HepG2 (cell line): ENCODE data around the gene GRAMD1A. TPM values are rescaled to one million over a fixed set of nuclear protein-coding genes. Genes with fewer than 3 reads are reported as not detected.

Experiments
- AKAP8 ChIP-seq: sonication (generic); formaldehyde crosslinking; IDR thresholded peaks from 2 replicates; pipeline ENCODE4 v1.5.1; 2020; ENCODE audit warnings: mild to moderate bottlenecking, missing genetic modification reagents
- ARNTL ChIP-seq: sonication (generic); formaldehyde crosslinking; IDR thresholded peaks from 2 replicates; pipeline ENCODE4 v1.4.0; 2020; ENCODE audit warnings: mild to moderate bottlenecking, missing genetic modification reagents
- CBFB ChIP-seq: sonication (generic); formaldehyde crosslinking; IDR thresholded peaks from 2 replicates; pipeline ENCODE4 v1.4.0; 2020; ENCODE audit warnings: missing genetic modification reagents
- CREBL2 ChIP-seq: sonication (generic); formaldehyde crosslinking; IDR thresholded peaks from 2 replicates; pipeline ENCODE4 v1.8.1; 2023; ENCODE audit warnings: missing genetic modification reagents, mild to moderate bottlenecking, borderline replicate concordance
- KDM3A ChIP-seq: IDR thresholded peaks from 2 replicates; pipeline ENCODE4 v1.6.1; 2018; ENCODE audit warnings: low read depth, missing compliant biosample characterization
- MEIS1 ChIP-seq: sonication (generic); formaldehyde crosslinking; IDR thresholded peaks from 2 replicates; pipeline ENCODE4 v1.9.0; 2021; ENCODE audit warnings: mild to moderate bottlenecking, missing genetic modification reagents, moderate library complexity, borderline replicate concordance
- NBN ChIP-seq: fragments of 450-650 bp; conservative IDR thresholded peaks from 2 replicates; pipeline ENCODE4 v1.6.1; 2017
- NFYB ChIP-seq: sonication (generic); formaldehyde crosslinking; IDR thresholded peaks from 2 replicates; pipeline ENCODE4 v1.4.0; 2020; ENCODE audit warnings: missing genetic modification reagents
- NR1H2 ChIP-seq: sonication (generic); formaldehyde crosslinking; IDR thresholded peaks from 2 replicates; pipeline ENCODE4 v1.8.1; 2022; ENCODE audit warnings: low read depth, missing genetic modification reagents, borderline replicate concordance
- NR2C2 ChIP-seq: sonication (generic); formaldehyde crosslinking; IDR thresholded peaks from 2 replicates; pipeline ENCODE4 v1.4.0; 2020; ENCODE audit warnings: missing genetic modification reagents, mild to moderate bottlenecking, moderate library complexity, borderline replicate concordance
- PTBP1 ChIP-seq: fragments of 200-400 bp; formaldehyde crosslinking; IDR thresholded peaks from 2 replicates; pipeline ENCODE4 v1.6.1; 2018; ENCODE audit warnings: low read length, low read depth; ENCODE audit not compliant: poor library complexity, severe bottlenecking
- SALL2 ChIP-seq: sonication (generic); formaldehyde crosslinking; IDR thresholded peaks from 2 replicates; pipeline ENCODE4 v1.8.1; 2023; ENCODE audit warnings: mild to moderate bottlenecking, missing genetic modification reagents, inconsistent platforms
- SAP130 ChIP-seq: IDR thresholded peaks from 2 replicates; pipeline ENCODE4 v1.6.1; 2016; ENCODE audit warnings: low read depth
- TCF12 ChIP-seq, 2 experiments: fragments of 450-650 bp in 1 of 2; sonication (generic) in 1 of 2; formaldehyde crosslinking in 1 of 2; IDR thresholded peaks; 2 replicates each; pipeline versions ENCODE4 v1.6.1 to v1.8.0; 2017 to 2022; ENCODE audit warnings: antibody characterized with exemption in 1 of 2, mild to moderate bottlenecking in 1 of 2, missing genetic modification reagents in 1 of 2, moderate library complexity in 1 of 2
- TCF7 ChIP-seq: sonication (generic); IDR thresholded peaks from 2 replicates; pipeline ENCODE4 v1.6.1; 2016; ENCODE audit warnings: antibody characterized with exemption, low read depth
- ZBTB2 ChIP-seq: sonication (generic); formaldehyde crosslinking; IDR thresholded peaks from 2 replicates; pipeline ENCODE4 v1.8.0; 2022; ENCODE audit warnings: low read depth, missing genetic modification reagents
- ZGPAT ChIP-seq: IDR thresholded peaks from 2 replicates; pipeline ENCODE4 v1.6.1; 2016; ENCODE audit warnings: mild to moderate bottlenecking
- ZNF138 ChIP-seq: sonication (generic); formaldehyde crosslinking; IDR thresholded peaks from 2 replicates; pipeline ENCODE4 v1.5.0; 2020; ENCODE audit warnings: mild to moderate bottlenecking, low read depth, missing genetic modification reagents
- ZNF232 ChIP-seq: sonication (generic); formaldehyde crosslinking; IDR thresholded peaks from 2 replicates; pipeline ENCODE4 v1.4.0; 2020; ENCODE audit warnings: missing genetic modification reagents, borderline replicate concordance
- ZNF446 ChIP-seq: sonication (generic); formaldehyde crosslinking; IDR thresholded peaks from 2 replicates; pipeline ENCODE4 v1.5.0; 2020; ENCODE audit warnings: mild to moderate bottlenecking, missing genetic modification reagents
- ZNF615 ChIP-seq: sonication (generic); formaldehyde crosslinking; IDR thresholded peaks from 2 replicates; pipeline ENCODE4 v1.5.0; 2020; ENCODE audit warnings: mild to moderate bottlenecking, missing genetic modification reagents, borderline replicate concordance
- ZSCAN29 ChIP-seq: sonication (generic); formaldehyde crosslinking; conservative IDR thresholded peaks from 2 replicates; pipeline ENCODE4 v1.4.0; 2020; ENCODE audit warnings: mild to moderate bottlenecking, missing genetic modification reagents
- ZSCAN31 ChIP-seq: sonication (generic); formaldehyde crosslinking; IDR thresholded peaks from 2 replicates; pipeline ENCODE4 v1.5.0; 2020; ENCODE audit warnings: low read depth, mild to moderate bottlenecking, missing genetic modification reagents
- ZSCAN9 ChIP-seq: IDR thresholded peaks from 2 replicates; pipeline ENCODE4 v1.6.1; 2016; ENCODE audit warnings: borderline replicate concordance
- polyA plus RNA-seq, 8 experiments: library from polyadenylated mRNA; depleted of rRNA in 3 of 8; stranded (reverse) in 7 of 8; unstranded in 1 of 8; fragments of >200 nt; fragmentation: Illumina TruSeq in 4 of 8; extraction: Trizol in 4 of 8; gene quantifications; 2 replicates each; pipeline versions ENCODE4 v1.2.1 to v1.2.3, GENCODE V29; 2011 to 2016; ENCODE audit warnings: low read depth in 4 of 8, missing spikeins in 1 of 8, mixed read lengths in 1 of 8; ENCODE audit not compliant: insufficient read depth in 1 of 8
- total RNA-seq, 5 experiments: library from RNA; depleted of rRNA; stranded (reverse); fragments of >200 nt; fragmentation: Illumina TruSeq; extraction: Trizol; gene quantifications; 2 replicates each; pipeline ENCODE4 v1.2.3, GENCODE V29; 2016; ENCODE audit warnings: low read depth in 1 of 5
- TF ChIP-seq, protein P1 (sequence below): fragments of 450-650 bp; IDR thresholded peaks from 2 replicates; pipeline ENCODE4 v1.6.1; 2017

The GRAMD1A gene
- total and polyA plus RNA-seq, 2 of the 13 experiments (the other 11 are each of a cell fraction or from before 2014, with no cell fraction given) = 14.7 to 181 TPM

DNA sequence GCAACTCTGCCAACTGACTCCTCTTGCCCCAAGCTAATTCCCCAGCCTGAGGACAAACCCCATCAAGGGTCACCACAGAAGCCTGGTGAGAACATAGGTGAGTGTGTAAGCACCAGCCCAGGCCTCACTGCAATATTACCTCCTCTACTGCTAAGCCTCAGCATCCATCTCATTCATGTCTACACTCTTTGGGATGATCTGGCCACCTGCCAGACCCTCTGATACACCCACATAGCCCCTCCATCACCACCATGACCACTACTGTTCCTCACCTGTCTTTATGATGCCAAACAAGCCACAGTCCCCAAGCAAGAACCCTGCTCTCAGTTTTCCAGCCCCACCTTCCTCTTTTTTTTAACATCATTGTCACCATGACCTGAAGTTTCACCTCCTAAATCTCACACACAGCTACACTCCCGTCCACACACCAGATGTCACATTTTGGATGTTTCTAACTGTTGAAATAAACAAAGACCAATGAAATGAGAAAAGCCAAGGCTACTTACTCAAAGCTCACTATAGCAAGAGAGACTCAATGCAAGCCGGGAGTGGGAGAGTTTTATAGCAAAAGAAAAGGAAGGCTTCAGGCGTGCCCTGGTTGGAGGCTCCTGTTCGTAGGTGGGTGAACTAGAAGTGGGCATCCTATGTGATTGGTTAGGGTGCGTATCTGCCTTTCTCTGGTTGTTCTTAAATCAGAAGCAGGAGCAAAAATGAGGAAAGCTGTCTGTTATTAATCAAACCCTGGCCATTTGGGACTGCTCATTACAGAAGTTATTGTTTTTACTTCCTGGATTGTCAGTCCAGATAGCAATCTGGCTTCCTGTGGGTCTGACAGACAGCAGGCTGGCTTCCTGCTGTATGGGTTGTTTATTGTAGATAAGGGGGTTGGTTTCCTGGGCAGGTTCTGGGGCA is 38.1 kb upstream of the GRAMD1A start (continued):
- TF ChIP-seq NR1H2 (CRISPR knock-in tag) = no peak
- TF ChIP-seq CBFB (CRISPR knock-in tag) = no peak
- TF ChIP-seq TCF12 (IDR thresholded peaks at IDR 0.05) = no peak
- no peak for TF ChIP-seq TCF12 (CRISPR knock-in tag; IDR thresholded peaks at IDR 0.05)
- TF ChIP-seq NR2C2 (CRISPR knock-in tag) = 0 out of 2 replicates have a peak, but pooled peaks have one; percentile 12
- no peak for TF ChIP-seq CREBL2 (CRISPR knock-in tag)
- TF ChIP-seq ZNF615 = no peak
- peak; percentile 96 for TF ChIP-seq SAP130 (CRISPR knock-in tag)
- no peak for TF ChIP-seq AKAP8 (CRISPR knock-in tag)
- TF ChIP-seq, protein P1, sequence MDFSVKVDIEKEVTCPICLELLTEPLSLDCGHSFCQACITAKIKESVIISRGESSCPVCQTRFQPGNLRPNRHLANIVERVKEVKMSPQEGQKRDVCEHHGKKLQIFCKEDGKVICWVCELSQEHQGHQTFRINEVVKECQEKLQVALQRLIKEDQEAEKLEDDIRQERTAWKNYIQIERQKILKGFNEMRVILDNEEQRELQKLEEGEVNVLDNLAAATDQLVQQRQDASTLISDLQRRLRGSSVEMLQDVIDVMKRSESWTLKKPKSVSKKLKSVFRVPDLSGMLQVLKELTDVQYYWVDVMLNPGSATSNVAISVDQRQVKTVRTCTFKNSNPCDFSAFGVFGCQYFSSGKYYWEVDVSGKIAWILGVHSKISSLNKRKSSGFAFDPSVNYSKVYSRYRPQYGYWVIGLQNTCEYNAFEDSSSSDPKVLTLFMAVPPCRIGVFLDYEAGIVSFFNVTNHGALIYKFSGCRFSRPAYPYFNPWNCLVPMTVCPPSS = no peak
- no peak for TF ChIP-seq NFYB
- TF ChIP-seq ZNF138 (CRISPR knock-in tag) = no peak
- 0 out of 2 replicates have a peak, but pooled peaks have one; percentile 63 for TF ChIP-seq ARNTL (CRISPR knock-in tag)
- TF ChIP-seq MEIS1 (CRISPR knock-in tag) = peak; percentile 41; the same call in 1 of the 2 replicates
- TF ChIP-seq ZSCAN9 (CRISPR knock-in tag) = no peak
- TF ChIP-seq TCF7 = peak; percentile 34; the same call in 1 of the 2 replicates
- TF ChIP-seq ZSCAN31 = no peak
- no peak for TF ChIP-seq ZSCAN29 (CRISPR knock-in tag)
- peak; percentile 71; the same call in 1 of the 2 replicates for TF ChIP-seq ZNF232 (CRISPR knock-in tag)
- no peak for TF ChIP-seq NBN
- TF ChIP-seq ZBTB2 (CRISPR knock-in tag) = no peak
- no peak for TF ChIP-seq ZNF446
- TF ChIP-seq ZGPAT = no peak
- TF ChIP-seq SALL2 (CRISPR knock-in tag) = no peak
- TF ChIP-seq KDM3A (CRISPR knock-in tag) = no peak
- TF ChIP-seq PTBP1 = no peak
